B cell (primary cell): Measurements from ENCODE around the gene GDF7. TPM values are rescaled to one million over a fixed set of nuclear protein-coding genes. Genes with fewer than 3 reads are reported as not detected.

Experiments used
- ATAC-seq: fragments of 200-7000 bp; cut with Tn5 transposase; one replicate; pipeline ENCODE4 v1.10.0; 2021; ENCODE audit warnings: low read depth, mild to moderate bottlenecking, moderate number of reproducible peaks, moderate library complexity
- CTCF ChIA-PET: fragments of 350-600 bp; sonication (Branson Sonifier 250); formaldehyde crosslinking; loops from one replicate; lab custom pipeline; 2021; ENCODE audit warnings: antibody characterized with exemption, inconsistent platforms; lab: Charles Lee
- POLR2A ChIA-PET: fragments of 350-600 bp; sonication (Branson Sonifier 250); formaldehyde crosslinking; loops from one replicate; lab custom pipeline; 2021; ENCODE audit warnings: antibody characterized with exemption; lab: Charles Lee
- DNase-seq: peaks from one replicate; pipeline ENCODE4 v3.0.0; 2013
- H2AFZ ChIP-seq: 2 replicates; pipeline ENCODE4 v1.6.1; 2012; ENCODE audit warnings: mild to moderate bottlenecking, low read depth, low read length; ENCODE audit not compliant: insufficient read depth, poor library complexity, severe bottlenecking
- H3K27ac ChIP-seq, 2 donors: 1 replicate in 1 of 2; 2 replicates in 1 of 2; pipeline ENCODE4 v1.5.1; 2012 to 2013; ENCODE audit warnings: low read length in 2 of 2, mild to moderate bottlenecking in 2 of 2, moderate library complexity in 1 of 2
- H3K27me3 ChIP-seq, 4 experiments: fragments of 200-600 bp in 1 of 4; sonication (generic) in 1 of 4; replicated peaks in 1 of 4; 1 replicate in 2 of 4; 2 replicates in 2 of 4; pipeline versions ENCODE4 v1.6.1 to v1.7.0; 2013 to 2016; ENCODE audit warnings: low read length in 3 of 4, mild to moderate bottlenecking in 2 of 4, mixed read lengths in 1 of 4, moderate library complexity in 1 of 4; ENCODE audit not compliant: insufficient read depth in 4 of 4, control insufficient read depth in 3 of 4; ENCODE audit errors: control extremely low read depth in 1 of 4
- H3K36me3 ChIP-seq, 2 experiments: replicated peaks in 1 of 2; 1 replicate in 1 of 2; 2 replicates in 1 of 2; pipeline versions ENCODE4 v1.6.1 to v1.7.1; 2013; ENCODE audit warnings: low read length in 1 of 2; ENCODE audit not compliant: insufficient read depth in 2 of 2, control insufficient read depth in 1 of 2; ENCODE audit errors: control extremely low read depth in 1 of 2, extremely low read depth in 1 of 2
- H3K4me1 ChIP-seq, 2 donors: fragments of 200-600 bp in 1 of 2; sonication (generic) in 1 of 2; 1 replicate in 1 of 2; 2 replicates in 1 of 2; pipeline versions ENCODE4 v1.5.1 to v1.6.1; 2013 to 2017; ENCODE audit warnings: low read length in 2 of 2; ENCODE audit not compliant: control insufficient read depth in 2 of 2, insufficient read depth in 2 of 2
- H3K4me2 ChIP-seq: replicated peaks from 2 replicates; pipeline ENCODE3; 2012; ENCODE audit warnings: mild to moderate bottlenecking, low read depth, low read length; ENCODE audit not compliant: poor library complexity, severe bottlenecking
- H3K4me3 ChIP-seq, 5 experiments: fragments of 200-600 bp in 1 of 5; sonication (generic) in 1 of 5; 1 replicate in 3 of 5; 2 replicates in 2 of 5; pipeline versions ENCODE4 v1.5.1 to v1.7.0; 2011 to 2016; ENCODE audit warnings: low read length in 4 of 5, mild to moderate bottlenecking in 4 of 5, low read depth in 2 of 5, control low read depth in 1 of 5, moderate library complexity in 1 of 5; ENCODE audit not compliant: insufficient read depth in 1 of 5; ENCODE audit errors: control extremely low read depth in 1 of 5, extremely low read depth in 1 of 5
- H3K79me2 ChIP-seq: fragments of 200-600 bp; sonication (generic); one replicate; pipeline ENCODE4 v1.6.0; 2016; ENCODE audit warnings: low read length; ENCODE audit not compliant: control insufficient read depth, insufficient read depth
- H3K9ac ChIP-seq: fragments of 200-600 bp; sonication (generic); 2 replicates; pipeline ENCODE4 v1.6.1; 2017; ENCODE audit warnings: mild to moderate bottlenecking, low read length, moderate library complexity
- H3K9me3 ChIP-seq, 3 donors: one replicate each; pipeline versions ENCODE4 v1.6.1 to v1.7.1; 2013; ENCODE audit warnings: low read length in 2 of 3; ENCODE audit not compliant: control insufficient read depth in 2 of 3, insufficient read depth in 1 of 3; ENCODE audit errors: control extremely low read depth in 1 of 3
- H4K20me1 ChIP-seq: 2 replicates; pipeline ENCODE4 v1.6.0; 2012; ENCODE audit warnings: mild to moderate bottlenecking, low read length; ENCODE audit not compliant: insufficient read depth, control insufficient read depth, poor library complexity, severe bottlenecking
- H3K27ac Mint-ChIP-seq: one replicate; pipeline ENCODE4 v1.8.0; 2021; ENCODE audit warnings: mixed read lengths
- H3K27me3 Mint-ChIP-seq: one replicate; pipeline ENCODE4 v1.8.0; 2021; ENCODE audit warnings: mixed read lengths
- H3K4me1 Mint-ChIP-seq: one replicate; pipeline ENCODE4 v1.8.0; 2021; ENCODE audit warnings: mixed read lengths
- H3K4me3 Mint-ChIP-seq: one replicate; pipeline ENCODE4 v1.8.0; 2021; ENCODE audit warnings: mixed read lengths
- H3K9me3 Mint-ChIP-seq: one replicate; pipeline ENCODE4 v1.8.0; 2022; ENCODE audit warnings: mixed read lengths; ENCODE audit not compliant: insufficient read depth
- EZH2 ChIP-seq: IDR thresholded peaks from 2 replicates; pipeline ENCODE4 v1.6.1; 2012; ENCODE audit warnings: borderline replicate concordance, low read depth, mild to moderate bottlenecking, moderate library complexity, low read length; ENCODE audit not compliant: insufficient read depth, poor library complexity, severe bottlenecking
- WGBS: methylation state at CpG from one replicate; pipeline ENCODE4 v1.1.5; 2013; ENCODE audit warnings: missing lambda C conversion rate; ENCODE audit not compliant: insufficient coverage; 5-methylcytosine and 5-hydroxymethylcytosine counted together
- intact Hi-C: fragments of 100-400 bp; cut with micrococcal nuclease; formaldehyde crosslinking; loops from one replicate; pipeline ENCODE4 v1.10.0; 2022
- polyA plus RNA-seq: library from polyadenylated mRNA; depleted of rRNA; stranded (reverse); fragments of >200 nt; gene quantifications from 2 replicates; pipeline ENCODE4 v1.2.3, GENCODE V29; 2012
- total RNA-seq, 2 donors: library from RNA; stranded (reverse); fragments of 120-200 nt in 1 of 2; gene quantifications; 1 replicate in 1 of 2; 2 replicates in 1 of 2; pipeline versions ENCODE4 v1.2.3 to v1.2.4, GENCODE V29; 2013 to 2022
- TF ChIP-seq, protein P1 (sequence below): fragments of 200-600 bp; IDR thresholded peaks from one replicate; pipeline ENCODE4 v1.8.0; 2022; ENCODE audit warnings: antibody characterized with exemption, mild to moderate bottlenecking

The GDF7 gene
- total and polyA plus RNA-seq, 2 donors (not counting 1 experiment from before 2014, with no cell fraction given): 7.0 to 15.3 TPM

DNA sequence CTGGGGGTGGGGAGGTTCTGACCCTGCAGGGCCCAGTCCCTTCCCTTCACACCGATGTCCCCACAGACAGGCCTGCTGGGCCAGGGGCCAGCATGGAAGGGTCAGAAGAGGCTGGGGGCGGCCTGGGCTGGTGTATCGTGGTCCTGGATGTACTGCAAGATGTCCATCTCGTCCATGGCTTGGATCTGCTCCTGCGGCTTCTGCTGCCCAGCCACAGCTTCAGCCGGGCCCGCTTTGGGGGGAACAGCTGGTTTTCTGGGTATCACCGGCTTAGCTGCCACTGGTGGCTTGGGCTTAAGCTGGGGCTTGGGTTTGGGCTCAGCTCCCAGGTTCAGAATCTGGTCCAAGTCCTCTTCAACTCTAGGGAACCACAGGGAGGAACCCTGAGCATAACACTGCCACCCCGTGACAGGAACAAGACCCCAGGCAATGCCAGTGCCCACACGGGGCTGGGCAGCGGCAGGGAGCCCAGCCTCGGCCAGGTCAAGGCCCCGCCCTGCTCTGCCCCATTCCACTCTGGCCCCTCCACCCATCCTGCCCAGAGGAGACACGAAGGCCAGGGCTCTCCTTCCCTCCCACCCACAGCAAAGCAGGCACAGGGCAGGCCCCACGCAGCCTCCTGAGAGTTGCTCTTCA, 47.9 kb upstream of the GDF7 start:
- Histone ChIP-seq H2AFZ (no peak overlapping the region), H3K9me3 (no peaks in the 10 kb centered on the region), H3K4me1 (peaks cover 0 to 7% of the 10 kb centered on the region in 2 donors), H3K27me3 (no peaks in the 10 kb centered on the region), H3K4me2 (no peak overlapping the region), H3K27ac (no peak overlapping the region), H3K9ac (no peak overlapping the region), H3K4me3 (no peak overlapping the region), H3K79me2 (no peaks in the 10 kb centered on the region), H4K20me1 (no peaks in the 10 kb centered on the region), H3K36me3 (peaks cover 0 to 56% of the 10 kb centered on the region in 2 experiments)
- intact Hi-C loops: no loop called here
- ChIA-PET POLR2A (no interaction called here), CTCF (no interaction called here)
- ATAC-seq: no peak
- Mint-ChIP-seq H3K27me3 (no peaks in the 10 kb centered on the region), H3K9me3 (no peaks in the 10 kb centered on the region), H3K27ac (no peak overlapping the region), H3K4me1 (peaks cover 2% of the 10 kb centered on the region), H3K4me3 (no peak overlapping the region)
- WGBS: 96% methylated on average over 15 of the region's 15 CpGs
- no peak for DNase-seq
- TF ChIP-seq, protein P1, sequence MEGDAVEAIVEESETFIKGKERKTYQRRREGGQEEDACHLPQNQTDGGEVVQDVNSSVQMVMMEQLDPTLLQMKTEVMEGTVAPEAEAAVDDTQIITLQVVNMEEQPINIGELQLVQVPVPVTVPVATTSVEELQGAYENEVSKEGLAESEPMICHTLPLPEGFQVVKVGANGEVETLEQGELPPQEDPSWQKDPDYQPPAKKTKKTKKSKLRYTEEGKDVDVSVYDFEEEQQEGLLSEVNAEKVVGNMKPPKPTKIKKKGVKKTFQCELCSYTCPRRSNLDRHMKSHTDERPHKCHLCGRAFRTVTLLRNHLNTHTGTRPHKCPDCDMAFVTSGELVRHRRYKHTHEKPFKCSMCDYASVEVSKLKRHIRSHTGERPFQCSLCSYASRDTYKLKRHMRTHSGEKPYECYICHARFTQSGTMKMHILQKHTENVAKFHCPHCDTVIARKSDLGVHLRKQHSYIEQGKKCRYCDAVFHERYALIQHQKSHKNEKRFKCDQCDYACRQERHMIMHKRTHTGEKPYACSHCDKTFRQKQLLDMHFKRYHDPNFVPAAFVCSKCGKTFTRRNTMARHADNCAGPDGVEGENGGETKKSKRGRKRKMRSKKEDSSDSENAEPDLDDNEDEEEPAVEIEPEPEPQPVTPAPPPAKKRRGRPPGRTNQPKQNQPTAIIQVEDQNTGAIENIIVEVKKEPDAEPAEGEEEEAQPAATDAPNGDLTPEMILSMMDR: no peak
- no peak for TF ChIP-seq EZH2

GRCh38 chr2:20619624-20620024, 47.3 kb upstream of the GDF7 start:
- no peak for ATAC-seq
- Histone ChIP-seq H4K20me1 (no peaks in the 10 kb centered on the region), H3K9ac (no peak overlapping the region), H3K4me2 (no peak overlapping the region), H3K9me3 (no peaks in the 10 kb centered on the region), H3K4me3 (no peak overlapping the region), H3K4me1 (peaks cover 0 to 2% of the 10 kb centered on the region in 2 donors), H3K27ac (no peak overlapping the region), H3K36me3 (peaks cover 0 to 62% of the 10 kb centered on the region in 2 experiments), H3K27me3 (no peaks in the 10 kb centered on the region), H3K79me2 (no peaks in the 10 kb centered on the region), H2AFZ (no peak overlapping the region)
- Mint-ChIP-seq H3K27ac (no peak overlapping the region), H3K4me3 (no peak overlapping the region), H3K9me3 (no peaks in the 10 kb centered on the region), H3K4me1 (no peaks in the 10 kb centered on the region), H3K27me3 (no peaks in the 10 kb centered on the region)
- POLR2A ChIA-PET: no interaction called here
- TF ChIP-seq, protein P1: no peak
- TF ChIP-seq EZH2: no peak
- CTCF ChIA-PET: interaction anchor here (1.1 kb wide), 1 partner anchor 208 kb away, joined by 3 read pairs; no protein-coding TSS in a partner anchor
- DNase-seq: no peak
- intact Hi-C loops: no loop called here
- WGBS: 93% methylated on average over 13 of the region's 13 CpGs
